ENCODE measurements around the gene MGRN1.

Gene MGRN1

DNA sequence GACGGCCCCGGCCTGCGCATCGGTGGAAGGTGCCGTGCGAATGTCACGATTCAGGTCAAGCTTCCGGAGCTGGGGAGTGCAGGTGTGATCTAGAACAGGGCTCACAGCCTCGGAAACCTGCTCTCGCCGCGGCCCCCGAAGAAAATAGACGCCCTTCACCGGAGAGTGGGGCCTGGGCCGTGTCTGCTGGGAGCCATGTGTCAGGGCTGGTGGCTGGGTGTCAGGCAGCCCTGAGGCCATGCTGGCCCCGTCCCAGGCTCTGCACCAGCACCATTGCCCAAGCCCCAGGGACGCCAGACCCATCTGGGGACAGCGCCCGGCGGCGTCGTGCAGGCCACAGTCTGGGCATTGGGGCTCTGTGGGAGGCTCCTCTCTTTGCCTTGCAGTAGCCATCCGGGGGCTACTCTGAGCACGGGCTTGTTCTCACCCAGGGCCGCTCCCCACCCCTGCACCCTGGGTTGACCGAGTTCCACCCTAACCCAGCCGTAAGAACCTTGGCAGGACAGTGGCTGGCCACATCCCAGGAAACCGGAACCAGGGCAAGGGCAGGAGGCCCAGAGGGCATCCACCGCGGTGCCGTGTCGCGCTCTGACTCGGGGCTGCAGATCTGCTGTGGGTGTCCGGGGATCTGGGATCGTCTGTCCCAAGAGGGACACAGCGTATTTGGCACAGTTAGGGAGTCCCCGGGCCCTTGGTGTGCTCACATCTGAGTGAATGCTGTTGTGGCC is 63.5 kb downstream of the MGRN1 start:
- DNase-seq (ENCODE audit: low read depth), result no peak

- DNase-seq (ENCODE audit: low read depth), result no peak
Observed at GRCh38 chr16:4688674-4689045, 64.0 kb downstream of the MGRN1 start.

- no peak for DNase-seq (ENCODE audit: low read depth)
Observed at GRCh38 chr16:4689091-4689671, 64.6 kb downstream of the MGRN1 start.

GRCh38 chr16:4689864-4690704 is 65.5 kb downstream of the MGRN1 start:
- no peak for DNase-seq (ENCODE audit: low read depth)

DNA sequence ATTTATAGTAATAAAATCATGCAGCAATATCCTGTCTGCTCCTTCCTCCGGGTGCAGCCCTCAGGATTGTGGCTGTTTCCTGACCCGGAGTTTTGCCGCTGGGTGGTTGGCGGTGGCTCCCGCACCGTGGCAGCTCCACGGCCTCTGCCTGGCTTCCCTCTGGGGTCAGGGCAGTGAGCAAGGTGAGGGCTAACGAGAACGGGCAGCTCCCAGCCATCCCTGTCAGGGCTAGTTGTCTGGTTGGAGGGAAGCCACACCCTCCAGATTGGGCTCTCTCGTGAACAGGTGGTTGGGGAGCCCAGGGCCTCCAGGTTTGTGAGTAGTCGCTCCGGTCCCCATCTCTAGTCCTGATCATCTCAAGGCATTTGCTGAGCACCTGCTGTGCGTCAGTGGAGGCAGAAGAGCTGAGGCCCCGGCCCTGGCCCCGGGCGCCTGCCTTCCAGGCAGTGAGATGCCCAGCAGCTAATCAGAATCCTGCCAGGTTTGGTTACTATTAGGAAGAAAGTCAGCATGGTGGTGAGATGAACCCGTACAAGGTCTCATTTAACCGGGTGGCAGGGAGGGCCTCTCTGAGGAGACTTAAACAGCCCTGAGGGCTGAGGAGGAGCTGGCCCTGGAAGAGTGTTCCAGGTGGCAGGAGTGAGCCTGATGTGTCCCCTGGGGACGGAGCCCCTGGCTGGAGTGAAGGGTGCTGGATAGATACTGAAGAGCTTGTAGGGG is 66.5 kb downstream of the MGRN1 start:
- no peak for DNase-seq (ENCODE audit: low read depth)

DNA sequence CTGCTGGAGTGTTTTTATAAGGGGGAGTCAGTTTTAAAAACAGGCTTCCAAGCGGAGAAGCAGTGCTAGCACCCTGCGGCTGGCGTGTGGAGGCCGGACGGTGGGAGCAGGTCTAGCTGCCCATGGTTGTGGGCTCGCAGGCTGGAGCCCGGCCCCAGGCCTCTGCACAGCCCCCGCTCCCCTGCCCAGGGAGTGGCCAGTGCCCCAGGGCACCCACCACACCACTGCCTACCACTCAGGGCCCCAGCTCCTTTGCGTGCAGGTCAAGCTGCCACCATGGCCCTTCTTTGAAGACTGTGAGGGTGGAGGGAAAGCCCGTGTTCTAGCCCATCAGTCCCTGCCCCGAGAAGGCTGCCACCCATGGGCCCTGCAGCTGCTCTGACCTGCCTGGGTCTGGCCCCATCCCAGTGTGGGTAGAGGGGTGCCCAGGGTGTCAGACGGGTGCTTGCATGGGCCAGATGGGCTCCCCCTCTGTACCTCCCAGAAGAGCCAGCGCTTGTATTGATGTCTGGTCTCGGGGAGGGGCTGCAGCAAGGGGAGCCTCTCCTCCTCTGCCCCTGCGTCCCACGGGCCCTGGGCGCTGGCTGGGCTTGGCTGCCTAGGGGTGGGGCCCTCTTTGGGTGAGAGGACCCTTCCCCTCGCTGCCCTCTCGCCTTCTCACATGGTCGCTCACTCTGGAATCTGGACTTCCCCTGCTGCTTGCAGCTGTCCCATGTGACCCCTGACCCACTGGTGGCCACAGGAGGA is 67.2 kb downstream of the MGRN1 start:
- DNase-seq (ENCODE audit: low read depth), result no peak

DNA sequence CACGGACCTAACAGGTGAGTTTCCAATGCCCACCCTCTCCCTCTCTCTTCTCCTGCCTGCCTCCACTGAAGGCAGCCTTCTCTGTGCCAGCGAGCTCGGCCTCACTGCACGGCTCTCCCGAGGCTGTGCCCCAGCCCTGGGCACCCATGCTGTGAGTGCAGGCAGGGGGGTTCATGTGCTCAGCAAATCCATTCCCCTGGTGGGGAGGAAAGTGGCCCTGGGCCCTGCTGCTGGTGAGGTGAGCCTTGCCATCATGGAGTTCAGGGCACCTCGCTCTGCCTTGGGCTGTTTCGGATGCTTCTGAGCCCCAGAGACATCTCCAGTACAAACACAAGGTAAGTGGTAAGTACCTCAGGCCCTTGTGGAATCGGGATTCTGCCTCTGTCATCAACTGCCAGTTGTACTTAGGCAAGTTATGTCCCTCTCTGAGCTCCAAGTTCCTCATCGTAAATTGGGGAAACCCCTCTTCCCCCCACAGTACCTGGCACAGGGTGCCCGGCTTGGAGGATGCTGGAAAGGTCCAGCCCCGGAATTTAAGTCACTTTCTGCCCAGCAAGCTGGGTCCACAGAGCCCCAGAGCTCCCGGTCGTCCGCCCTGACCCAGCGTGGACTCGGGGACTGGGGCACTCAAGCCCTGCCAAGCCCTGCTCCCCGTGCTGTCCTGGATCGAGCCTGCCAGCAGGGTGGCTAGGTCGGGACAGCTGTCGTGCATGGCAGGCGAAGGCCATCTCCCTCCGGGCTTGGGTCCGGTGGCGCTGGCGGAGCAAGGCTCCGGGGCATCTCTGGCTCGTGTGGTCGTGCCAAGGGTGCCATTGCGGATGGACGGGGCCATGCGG is 68.1 kb downstream of the MGRN1 start:
- no peak for DNase-seq (ENCODE audit: low read depth)

DNA sequence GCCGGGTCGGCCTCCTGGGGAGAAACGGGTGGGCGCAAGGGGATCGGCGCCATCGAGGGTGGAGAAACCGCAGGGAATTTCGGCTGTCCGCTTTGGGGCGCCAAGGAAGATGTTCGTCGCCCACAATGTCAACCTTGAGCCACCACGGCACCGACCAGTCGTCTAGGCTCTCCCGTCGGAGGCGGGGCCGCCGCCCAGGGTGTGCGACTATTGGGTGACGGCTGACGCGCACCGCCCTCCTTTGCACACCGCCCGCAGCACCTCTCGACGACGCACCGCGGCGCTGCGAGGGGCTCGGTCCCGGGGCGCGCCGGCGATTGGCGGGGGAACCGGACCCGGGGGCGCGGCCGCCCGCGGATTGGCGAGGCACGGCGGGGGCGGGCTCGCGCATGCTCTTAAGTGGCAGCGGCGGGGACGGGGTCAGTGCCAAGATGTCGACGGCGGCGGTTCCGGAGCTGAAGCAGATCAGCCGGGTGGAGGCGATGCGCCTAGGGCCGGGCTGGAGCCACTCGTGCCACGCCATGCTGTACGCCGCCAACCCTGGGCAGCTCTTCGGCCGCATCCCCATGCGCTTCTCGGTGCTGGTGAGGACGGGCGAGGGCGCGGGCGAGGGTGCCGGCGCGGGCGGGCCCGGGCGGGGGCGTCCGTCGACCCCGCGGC is 68.8 kb downstream of the MGRN1 start, which contains the start of gene NUDT16L1:
Gene NUDT16L1, plus strand, starts transcription at position 267 of the 660 bp plus-strand sequence. Its CDS starts 165 bp downstream, at position 432.
- DNase-seq (ENCODE audit: low read depth), result peak; percentile 66

DNA sequence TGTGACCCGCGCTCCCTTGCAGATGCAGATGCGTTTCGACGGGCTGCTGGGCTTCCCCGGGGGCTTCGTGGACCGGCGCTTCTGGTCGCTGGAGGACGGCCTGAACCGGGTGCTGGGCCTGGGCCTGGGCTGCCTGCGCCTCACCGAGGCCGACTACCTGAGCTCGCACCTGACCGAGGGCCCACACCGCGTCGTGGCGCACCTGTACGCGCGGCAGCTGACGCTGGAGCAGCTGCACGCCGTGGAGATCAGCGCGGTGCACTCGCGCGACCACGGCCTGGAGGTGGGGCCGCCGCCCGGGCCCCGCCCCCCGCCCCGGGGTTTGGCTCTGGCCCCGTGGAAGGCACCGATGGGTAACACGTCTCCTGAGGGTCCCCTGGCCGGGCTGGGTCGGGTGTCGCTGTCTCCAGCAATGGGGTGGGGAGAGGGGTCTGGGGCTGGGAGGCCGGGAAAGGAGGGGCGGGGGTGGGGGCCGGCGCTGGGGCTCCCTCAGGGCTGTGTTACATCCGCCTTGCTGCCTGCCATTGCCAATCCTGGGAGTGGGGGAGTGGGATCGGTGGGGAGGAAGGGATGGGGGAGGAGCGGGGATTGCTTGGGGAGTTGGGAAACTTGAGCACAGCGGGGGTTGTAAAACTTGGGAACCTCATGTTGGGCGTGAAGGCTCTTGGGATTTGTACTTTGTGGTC is 69.5 kb downstream of the MGRN1 start:
- no peak for DNase-seq (ENCODE audit: low read depth)

GRCh38 chr16:4694642-4695451 is 70.2 kb downstream of the MGRN1 start:
- no peak for DNase-seq (ENCODE audit: low read depth)

- DNase-seq (ENCODE audit: low read depth), result no peak
Observed at GRCh38 chr16:4695473-4696171, 71.0 kb downstream of the MGRN1 start.

DNA sequence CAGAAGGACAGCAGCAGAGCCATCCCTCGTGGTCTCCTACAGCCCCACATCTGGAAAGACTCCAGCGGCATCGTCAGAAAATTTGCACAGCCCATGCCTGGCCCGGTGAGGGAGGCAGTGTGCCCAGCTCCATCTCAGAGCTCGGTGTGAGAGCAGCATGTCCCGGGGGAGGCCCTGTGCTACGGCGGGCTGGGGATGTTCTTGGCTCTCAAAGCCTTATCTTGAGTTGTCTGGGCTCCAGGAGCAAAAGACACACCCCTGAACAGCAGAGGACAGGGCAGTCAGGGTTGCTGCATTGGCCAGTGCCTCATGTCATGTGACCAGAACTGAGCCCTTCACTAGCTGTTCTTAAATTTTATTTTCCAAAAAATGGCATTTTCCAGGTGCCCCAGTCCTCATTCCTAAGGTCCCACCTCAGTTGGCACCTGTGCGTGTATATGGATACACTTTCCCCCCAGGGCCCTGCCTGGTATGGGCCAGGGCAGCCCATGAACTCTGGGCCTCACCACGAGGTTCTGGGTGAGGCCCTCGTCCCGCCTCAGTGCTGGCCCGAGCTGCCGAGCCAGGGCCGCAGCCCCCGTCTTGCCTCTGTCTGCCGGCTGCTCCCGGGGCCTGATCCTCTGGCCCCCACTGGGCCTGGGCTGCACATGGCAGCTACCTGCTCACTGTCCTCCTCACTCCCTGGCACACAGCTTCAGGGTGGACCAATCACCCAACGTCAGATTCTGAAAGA is 71.7 kb downstream of the MGRN1 start:
- DNase-seq (ENCODE audit: low read depth), result no peak

- DNase-seq (ENCODE audit: low read depth), result no peak
Observed at GRCh38 chr16:4696905-4697847, 72.5 kb downstream of the MGRN1 start.

- DNase-seq (ENCODE audit: low read depth), result no peak
Observed at GRCh38 chr16:4697848-4698291, 73.2 kb downstream of the MGRN1 start.

DNA sequence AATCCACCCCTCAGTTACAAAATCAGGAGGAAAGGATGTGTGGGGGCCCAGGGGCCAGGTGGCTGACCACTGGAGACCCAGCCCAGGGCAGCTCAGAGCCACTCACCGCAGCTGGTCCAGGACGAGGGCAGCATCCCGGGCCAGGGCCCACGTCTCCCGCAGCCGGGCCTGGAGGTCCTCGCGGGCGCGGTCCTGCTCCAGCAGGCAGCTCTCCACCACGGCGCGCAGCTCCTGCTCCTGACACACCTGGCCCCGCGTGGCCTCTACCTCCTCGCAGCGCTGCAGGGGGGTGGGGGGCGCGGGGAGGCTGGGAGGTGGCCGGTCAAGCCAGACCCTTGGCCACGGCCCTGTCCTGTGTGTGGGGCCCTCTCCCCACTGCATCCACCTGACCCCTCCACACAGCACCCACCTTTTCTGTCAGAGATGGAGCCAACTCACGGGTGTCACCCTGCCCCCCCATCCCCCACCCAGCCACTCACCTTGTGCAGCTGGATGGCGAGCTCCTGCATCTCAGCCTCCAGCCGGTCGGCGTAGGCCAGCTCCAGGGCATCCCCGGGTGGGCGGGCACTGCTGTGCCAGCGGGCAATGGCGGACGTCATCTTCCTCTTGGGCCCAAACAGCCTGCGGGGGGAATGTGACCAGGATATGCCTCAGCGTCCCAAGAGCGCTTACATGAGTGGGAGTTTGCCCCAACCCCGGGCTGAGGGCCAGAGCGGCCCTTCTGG is 73.9 kb downstream of the MGRN1 start:
- DNase-seq (ENCODE audit: low read depth), result no peak

Data from GM04503 (cell line).